ENCODE measurements around the gene C1orf167.

DNA sequence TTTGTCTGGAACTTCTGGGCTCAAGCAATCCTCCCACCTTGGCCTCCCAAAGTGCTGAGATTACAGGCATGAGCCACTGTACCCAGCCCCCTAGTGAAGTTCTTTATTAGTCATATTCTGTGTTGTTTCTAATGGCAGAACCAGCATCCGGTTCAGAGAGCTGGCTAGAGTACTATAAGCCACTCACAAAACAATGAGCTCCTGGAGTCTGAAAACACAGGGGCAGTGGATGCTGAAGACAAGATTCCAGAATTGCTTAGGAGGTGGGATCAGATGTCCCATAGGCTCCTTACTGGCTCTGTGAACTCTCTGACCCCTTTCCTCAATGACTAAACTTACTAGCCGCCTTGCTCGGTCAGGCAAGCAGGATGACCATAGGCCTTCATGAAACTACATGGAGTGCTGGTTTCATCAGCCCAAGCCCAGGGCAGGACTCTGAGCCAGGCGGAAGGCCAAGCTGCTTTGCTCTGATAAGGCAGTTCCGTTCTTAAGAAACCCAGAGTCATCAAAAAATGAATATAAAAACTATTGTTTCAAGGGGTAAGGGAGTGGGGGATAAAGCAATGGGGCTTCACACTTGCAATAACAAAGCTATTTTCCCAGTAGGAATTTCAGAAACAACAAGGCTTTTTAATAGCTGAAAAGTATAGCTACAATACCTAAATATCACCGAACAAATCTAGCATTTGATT is 35.7 kb downstream of the C1orf167 start:
- TF ChIP-seq, protein P1, sequence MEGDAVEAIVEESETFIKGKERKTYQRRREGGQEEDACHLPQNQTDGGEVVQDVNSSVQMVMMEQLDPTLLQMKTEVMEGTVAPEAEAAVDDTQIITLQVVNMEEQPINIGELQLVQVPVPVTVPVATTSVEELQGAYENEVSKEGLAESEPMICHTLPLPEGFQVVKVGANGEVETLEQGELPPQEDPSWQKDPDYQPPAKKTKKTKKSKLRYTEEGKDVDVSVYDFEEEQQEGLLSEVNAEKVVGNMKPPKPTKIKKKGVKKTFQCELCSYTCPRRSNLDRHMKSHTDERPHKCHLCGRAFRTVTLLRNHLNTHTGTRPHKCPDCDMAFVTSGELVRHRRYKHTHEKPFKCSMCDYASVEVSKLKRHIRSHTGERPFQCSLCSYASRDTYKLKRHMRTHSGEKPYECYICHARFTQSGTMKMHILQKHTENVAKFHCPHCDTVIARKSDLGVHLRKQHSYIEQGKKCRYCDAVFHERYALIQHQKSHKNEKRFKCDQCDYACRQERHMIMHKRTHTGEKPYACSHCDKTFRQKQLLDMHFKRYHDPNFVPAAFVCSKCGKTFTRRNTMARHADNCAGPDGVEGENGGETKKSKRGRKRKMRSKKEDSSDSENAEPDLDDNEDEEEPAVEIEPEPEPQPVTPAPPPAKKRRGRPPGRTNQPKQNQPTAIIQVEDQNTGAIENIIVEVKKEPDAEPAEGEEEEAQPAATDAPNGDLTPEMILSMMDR (conservative IDR thresholded peaks at IDR 0.05 in 1 of 2, IDR thresholded peaks at IDR 0.05 in 1 of 2; ENCODE audit: extremely low read depth in 1 of 2, insufficient read depth in 1 of 2, low read depth in 1 of 2, low read length in 2 of 2), result no peak
- TF ChIP-seq EZH2 (IDR thresholded peaks at IDR 0.05; ENCODE audit: borderline replicate concordance, low read length), result no peak

All from mammary epithelial cell (primary cell).